K562 (cell line): Measurements from ENCODE around the gene KIF26A.

Source experiments
- CTCF ChIP-seq, 3 experiments: IDR thresholded peaks in 2 of 3; conservative IDR thresholded peaks in 1 of 3; 2 replicates each; pipeline ENCODE4 v1.5.1; 2011 to 2012; ENCODE audit warnings: low read length in 3 of 3, mild to moderate bottlenecking in 3 of 3, control low read depth in 2 of 3, improper control_type of control experiment in 1 of 3, inconsistent platforms in 1 of 3, low read depth in 1 of 3, mixed read lengths in 1 of 3, moderate library complexity in 1 of 3; ENCODE audit not compliant: insufficient read depth in 2 of 3
- FOXA3 ChIP-seq, 2 experiments: fragments of 450-650 bp in 1 of 2; sonication (generic) in 1 of 2; formaldehyde crosslinking; IDR thresholded peaks in 1 of 2; conservative IDR thresholded peaks in 1 of 2; 2 replicates each; pipeline versions ENCODE4 v1.4.0 to v1.8.0; 2020 to 2022; ENCODE audit warnings: mild to moderate bottlenecking in 2 of 2, missing genetic modification reagents in 1 of 2
- GABPB2 ChIP-seq: fragments of 250-450 bp; sonication (Bioruptor Pico); conservative IDR thresholded peaks from 2 replicates; pipeline ENCODE4 v1.5.1; 2021; ENCODE audit warnings: mild to moderate bottlenecking
- HES1 ChIP-seq: fragments of 450-650 bp; IDR thresholded peaks from 2 replicates; pipeline ENCODE4 v1.6.1; 2016; ENCODE audit warnings: low read depth, mild to moderate bottlenecking, moderate library complexity
- NEUROD1 ChIP-seq: fragments of 150-350 bp; IDR thresholded peaks from 2 replicates; pipeline ENCODE4 v1.6.1; 2014; ENCODE audit warnings: borderline replicate concordance, low read length, low read depth; ENCODE audit not compliant: partially characterized antibody
- NFIC ChIP-seq: fragments of 450-650 bp; IDR thresholded peaks from 2 replicates; pipeline ENCODE4 v1.6.1; 2017; ENCODE audit warnings: mild to moderate bottlenecking, inconsistent platforms
- POLR2A ChIP-seq: fragments of 450-650 bp; conservative IDR thresholded peaks from 2 replicates; pipeline ENCODE4 v1.6.1; 2016
- SRF ChIP-seq, 2 experiments: fragments of 250-450, 450-650 bp in 1 of 2; sonication (Bioruptor Pico) in 1 of 2; sonication (generic) in 1 of 2; formaldehyde crosslinking; IDR thresholded peaks; 2 replicates each; pipeline versions ENCODE4 v1.5.0 to v1.5.1; 2020 to 2022; ENCODE audit warnings: mild to moderate bottlenecking in 1 of 2, missing genetic modification reagents in 1 of 2
- TCF3 ChIP-seq: sonication (generic); formaldehyde crosslinking; IDR thresholded peaks from 2 replicates; pipeline ENCODE4 v1.4.0; 2020; ENCODE audit warnings: mild to moderate bottlenecking, missing genetic modification reagents
- ZBED1 ChIP-seq: IDR thresholded peaks from 2 replicates; pipeline ENCODE4 v1.6.1; 2014
- ZKSCAN8 ChIP-seq: fragments of 200-800 bp; sonication (Bioruptor generic); IDR thresholded peaks from 2 replicates; pipeline ENCODE4 v1.6.1; 2016; ENCODE audit warnings: missing genetic modification characterization, missing compliant biosample characterization
- ZNF445 ChIP-seq: fragments of 250-450 bp; sonication (Bioruptor Pico); IDR thresholded peaks from 2 replicates; pipeline ENCODE4 v1.4.0; 2020; ENCODE audit warnings: low read depth, mild to moderate bottlenecking, moderate library complexity
- ZNF780A ChIP-seq: fragments of 250-450 bp; sonication (Bioruptor Pico); IDR thresholded peaks from 2 replicates; pipeline ENCODE4 v1.5.0; 2021; ENCODE audit warnings: mild to moderate bottlenecking

GRCh38 chr14:104118006-104118844, 20.2 kb upstream of the KIF26A start:
- TF ChIP-seq FOXA3 (CRISPR knock-in tag; conservative IDR thresholded peaks at IDR 0.05 in 1 of 2, IDR thresholded peaks at IDR 0.05 in 1 of 2), result no peak
- no peak for TF ChIP-seq NEUROD1
- no peak for TF ChIP-seq ZKSCAN8 (CRISPR knock-in tag)
- TF ChIP-seq NFIC, result no peak
- TF ChIP-seq HES1, result no peak
- no peak for TF ChIP-seq ZBED1
- TF ChIP-seq SRF (CRISPR knock-in tag; IDR thresholded peaks at IDR 0.05), result no peak
- no peak for TF ChIP-seq CTCF (IDR thresholded peaks at IDR 0.05 in 2 of 3, conservative IDR thresholded peaks at IDR 0.05 in 1 of 3; ENCODE audit: insufficient read depth in 2 of 3, low read depth in 1 of 3, low read length in 3 of 3)
- no peak for TF ChIP-seq TCF3 (CRISPR knock-in tag)
- no peak for TF ChIP-seq GABPB2 (CRISPR knock-in tag)
- TF ChIP-seq ZNF445, result no peak
- no peak for TF ChIP-seq POLR2A
- TF ChIP-seq ZNF780A (CRISPR knock-in tag), result no peak
